ENCODE results near the gene PDILT.

Gene PDILT

GRCh38 chr16:20401475-20402016, 3.0 kb downstream of the PDILT start:
- DNase-seq (ENCODE audit: low read depth in 3 of 3): no peak

GRCh38 chr16:20401066-20401465, 3.5 kb downstream of the PDILT start:
- no peak for DNase-seq (ENCODE audit: low read depth in 3 of 3)

- DNase-seq (ENCODE audit: low read depth in 3 of 3): no peak
These were observed 5.4 kb downstream of the PDILT start for GRCh38 chr16:20399185-20399584.

- DNase-seq (ENCODE audit: low read depth in 3 of 3): no peak
These were observed 5.9 kb downstream of the PDILT start for GRCh38 chr16:20398603-20399002.

GRCh38 chr16:20397468-20398074, 7.0 kb downstream of the PDILT start:
- DNase-seq (ENCODE audit: low read depth in 3 of 3): no peak

GRCh38 chr16:20396846-20397467, 7.6 kb downstream of the PDILT start:
- DNase-seq (ENCODE audit: low read depth in 3 of 3): no peak

- DNase-seq (ENCODE audit: low read depth in 3 of 3): no peak
These were observed 8.6 kb downstream of the PDILT start for GRCh38 chr16:20395946-20396345.

GRCh38 chr16:20393801-20394577, 10.5 kb downstream of the PDILT start:
- DNase-seq (ENCODE audit: low read depth in 3 of 3): no peak

GRCh38 chr16:20391045-20391444, 13.5 kb downstream of the PDILT start:
- no peak for DNase-seq (ENCODE audit: low read depth in 3 of 3)

- DNase-seq (ENCODE audit: low read depth in 3 of 3): no peak
These were observed 15.7 kb downstream of the PDILT start for GRCh38 chr16:20388854-20389253.

GRCh38 chr16:20387978-20388377, 16.6 kb downstream of the PDILT start:
- no peak for DNase-seq (ENCODE audit: low read depth in 3 of 3)

GRCh38 chr16:20385844-20386832, 18.4 kb downstream of the PDILT start:
- DNase-seq (ENCODE audit: low read depth in 3 of 3): peak; percentile 11 to 59 (median 19)

GRCh38 chr16:20383106-20384029, 21.2 kb downstream of the PDILT start:
- DNase-seq (ENCODE audit: low read depth in 3 of 3): peak; percentile 20 to 46 (median 28)

GRCh38 chr16:20382202-20382948, 22.2 kb downstream of the PDILT start:
- DNase-seq (ENCODE audit: low read depth in 3 of 3): no peak

- no peak for DNase-seq (ENCODE audit: low read depth in 3 of 3)
These were observed 23.8 kb downstream of the PDILT start for GRCh38 chr16:20380782-20381181.

GRCh38 chr16:20377181-20377580, 27.4 kb downstream of the PDILT start:
- no peak for DNase-seq (ENCODE audit: low read depth in 3 of 3)

- DNase-seq (ENCODE audit: low read depth in 3 of 3): no peak
These were observed 31.8 kb downstream of the PDILT start for GRCh38 chr16:20372701-20373100.

- DNase-seq (ENCODE audit: low read depth in 3 of 3): no peak
These were observed 35.0 kb downstream of the PDILT start for GRCh38 chr16:20369452-20370054.

- DNase-seq (ENCODE audit: low read depth in 3 of 3): no peak
These were observed 40.5 kb downstream of the PDILT start for GRCh38 chr16:20364051-20364450.

All from stimulated activated CD4-positive, alpha-beta T cell treated with anti-CD3 and anti-CD28 coated beads, TNF-alpha, amount 100 ng/mL, for 24 hours (primary cell).